Esophagus muscularis mucosa (tissue), 4 donors: ENCODE data around the gene SCAF8.

ENCODE experiments used
- CTCF ChIP-seq, 3 experiments: fragments of 200-600 bp in 2 of 3; fragments of 450-650 bp in 1 of 3; sonication (generic) in 2 of 3; IDR thresholded peaks; one replicate each; pipeline ENCODE4 v1.5.1; 2017 to 2019; ENCODE audit warnings: antibody characterized with exemption in 3 of 3, mild to moderate bottlenecking in 2 of 3, moderate library complexity in 1 of 3
- EP300 ChIP-seq: sonication (generic); formaldehyde crosslinking; IDR thresholded peaks from one replicate; pipeline ENCODE4 v1.6.1; 2017; ENCODE audit warnings: antibody characterized with exemption
- POLR2A ChIP-seq: fragments of 450-650 bp; IDR thresholded peaks from one replicate; pipeline ENCODE4 v1.6.1; 2017; ENCODE audit warnings: antibody characterized with exemption, moderate library complexity, mild to moderate bottlenecking, low read depth
- POLR2AphosphoS5 ChIP-seq, 2 donors: sonication (generic); formaldehyde crosslinking; IDR thresholded peaks; one replicate each; pipeline ENCODE4 v1.6.1; 2017; ENCODE audit warnings: antibody characterized with exemption in 2 of 2

DNA sequence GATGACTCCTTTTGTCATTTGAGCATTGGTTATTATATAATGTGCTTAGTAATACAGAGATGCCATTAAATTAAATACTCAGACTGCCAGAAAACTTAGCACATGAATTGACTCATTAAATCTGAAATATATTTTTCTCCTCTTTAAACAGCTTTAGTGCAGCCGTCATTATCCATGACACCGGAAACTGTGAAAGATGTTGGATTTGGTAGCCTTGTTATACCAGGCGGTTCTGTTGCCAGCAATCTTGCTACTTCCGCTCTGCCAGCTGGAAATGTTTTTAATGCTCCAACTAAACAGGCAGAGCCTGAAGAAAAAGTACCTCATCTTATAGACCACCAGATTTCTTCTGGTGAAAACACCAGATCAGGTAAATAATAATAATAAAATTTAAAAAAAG lies 97.6 kb downstream of the SCAF8 start:
- no peak for TF ChIP-seq CTCF (IDR thresholded peaks at IDR 0.05)
- TF ChIP-seq POLR2A: no peak
- TF ChIP-seq POLR2AphosphoS5 (IDR thresholded peaks at IDR 0.05): no peak
- TF ChIP-seq EP300: no peak
